Transverse colon (tissue), 4 donors: ENCODE measurements around the gene FAM171A1. TPM values are rescaled to one million over a fixed set of nuclear protein-coding genes. Genes with fewer than 3 reads are reported as not detected.

Experiments
- DNase-seq: peaks from one replicate; pipeline ENCODE4 v3.0.0-alpha.2; 2019
- H3K27ac ChIP-seq, 4 donors: fragments of 200-600 bp; sonication (generic); 2 replicates each; pipeline ENCODE4 v1.5.1; 2016 to 2018; ENCODE audit warnings: inconsistent platforms in 4 of 4
- H3K27me3 ChIP-seq: fragments of 200-600 bp; sonication (generic); 2 replicates; pipeline ENCODE4 v1.5.1; 2017; ENCODE audit warnings: inconsistent platforms
- H3K36me3 ChIP-seq, 4 donors: fragments of 200-600 bp; sonication (generic); 2 replicates each; pipeline ENCODE4 v1.5.1; 2017 to 2019; ENCODE audit warnings: inconsistent platforms in 4 of 4
- H3K4me1 ChIP-seq, 4 donors: fragments of 200-600 bp; sonication (generic); 2 replicates each; pipeline ENCODE4 v1.5.1; 2017 to 2020; ENCODE audit warnings: inconsistent platforms in 4 of 4
- H3K4me3 ChIP-seq, 4 donors: fragments of 200-600 bp; sonication (generic); 1 replicate in 1 of 4; 2 replicates in 3 of 4; pipeline versions ENCODE4 v1.5.1 to v1.6.1; 2017 to 2019; ENCODE audit warnings: inconsistent platforms in 4 of 4
- H3K9me3 ChIP-seq, 2 donors: fragments of 200-600 bp; sonication (generic); 2 replicates each; pipeline ENCODE4 v1.5.1; 2017 to 2019; ENCODE audit warnings: inconsistent platforms in 2 of 2
- CTCF ChIP-seq, 5 experiments: fragments of 200-600 bp in 3 of 5; fragments of 450-650 bp in 2 of 5; sonication (generic) in 3 of 5; IDR thresholded peaks; 1 replicate in 2 of 5; 2 replicates in 3 of 5; pipeline ENCODE4 v1.5.1; 2016 to 2017; ENCODE audit warnings: antibody characterized with exemption in 5 of 5, inconsistent platforms in 3 of 5, mild to moderate bottlenecking in 2 of 5, moderate library complexity in 1 of 5
- EP300 ChIP-seq: sonication (generic); formaldehyde crosslinking; IDR thresholded peaks from one replicate; pipeline ENCODE4 v1.6.1; 2017; ENCODE audit warnings: antibody characterized with exemption, low read depth
- POLR2A ChIP-seq: fragments of 450-650 bp; IDR thresholded peaks from one replicate; pipeline ENCODE4 v1.6.1; 2016; ENCODE audit warnings: antibody characterized with exemption, mild to moderate bottlenecking, moderate library complexity
- POLR2AphosphoS5 ChIP-seq, 3 donors: sonication (generic); formaldehyde crosslinking; IDR thresholded peaks; one replicate each; pipeline ENCODE4 v1.6.1; 2016; ENCODE audit warnings: antibody characterized with exemption in 3 of 3
- WGBS, 2 donors: methylation state at CpG; one replicate each; pipeline ENCODE4 v1.1.5; 2018; ENCODE audit warnings: low coverage in 1 of 2; 5-methylcytosine and 5-hydroxymethylcytosine counted together
- in situ Hi-C, 4 donors: fragments of 200-750 bp; cut with MboI; loops; one replicate each; pipeline versions ENCODE4 v1.15.0 to v1.15.1; 2017; ENCODE audit warnings: low sequenced_read_pairs in 3 of 4, low pct_ligation_motif_present in 1 of 4, low pct_unique_long_range_greater_than_20kb in 1 of 4
- intact Hi-C: fragments of 100-400 bp; cut with DNase I; formaldehyde crosslinking; loops from one replicate; pipeline ENCODE4 v1.15.1; 2023; ENCODE audit warnings: low total_unique reads
- total RNA-seq, 4 donors: library from RNA; depleted of rRNA; stranded (reverse); fragments of >200 nt; gene quantifications; one replicate each; pipeline ENCODE4 v1.1.0, GENCODE V29; 2016

Gene FAM171A1
- total RNA-seq, 4 donors from 2014 or later = 29.2 to 42.2 (median 38.2) TPM

DNA sequence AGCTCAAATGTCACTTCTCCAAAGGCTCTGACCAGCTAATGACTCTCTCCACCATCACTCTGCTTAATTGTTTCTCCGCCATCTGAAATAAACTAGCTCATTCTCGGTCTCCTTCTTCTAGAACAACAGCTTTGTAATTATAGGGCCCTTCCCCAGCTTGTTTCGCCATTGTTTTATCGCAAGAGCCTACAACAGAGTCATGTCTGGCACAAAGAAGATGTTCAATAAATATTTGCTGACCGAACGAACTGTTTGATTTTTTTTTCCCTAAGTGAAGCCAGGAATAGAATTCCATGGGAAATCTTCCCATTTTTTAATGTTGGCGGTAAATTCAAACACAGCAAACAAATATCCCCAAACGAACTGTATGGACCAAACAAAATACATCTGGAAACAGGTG lies 138.8 kb downstream of the FAM171A1 start:
- Histone ChIP-seq H3K4me3 (no peak overlapping the region), H3K36me3 (no peaks in the 10 kb centered on the region), H3K27ac (no peak overlapping the region), H3K9me3 (no peaks in the 10 kb centered on the region), H3K4me1 (peaks cover 0 to 5% (median 0%) of the 10 kb centered on the region in 4 donors), H3K27me3 (no peaks in the 10 kb centered on the region)
- 72 to 85% methylated on average over 8 of the region's 8 CpGs for WGBS, 2 donors
- DNase-seq = no peak
- in situ Hi-C loops (no loop called here), intact Hi-C loops (no loop called here)
- TF ChIP-seq POLR2AphosphoS5 (IDR thresholded peaks at IDR 0.05) (no peak), CTCF (IDR thresholded peaks at IDR 0.05) (no peak), POLR2A (no peak), EP300 (no peak)

GRCh38 chr10:15231426-15231825 lies 139.7 kb downstream of the FAM171A1 start:
- no peak for TF ChIP-seq CTCF (IDR thresholded peaks at IDR 0.05)
- no peak for TF ChIP-seq EP300
- no peak for TF ChIP-seq POLR2AphosphoS5 (IDR thresholded peaks at IDR 0.05)
- TF ChIP-seq POLR2A = no peak
- Histone ChIP-seq H3K9me3 (no peaks in the 10 kb centered on the region), H3K4me1 (no peaks in the 10 kb centered on the region), H3K36me3 (no peaks in the 10 kb centered on the region), H3K27ac (no peak overlapping the region), H3K27me3 (no peaks in the 10 kb centered on the region), H3K4me3 (no peak overlapping the region)
- in situ Hi-C loops = no loop called here
- intact Hi-C loops = no loop called here
- 89 to 100% methylated on average over 1 to 11 of the region's 11 CpGs for WGBS, 2 donors
- DNase-seq = no peak

GRCh38 chr10:15230257-15230656 lies 140.8 kb downstream of the FAM171A1 start:
- no peaks in the 10 kb centered on the region for H3K36me3 ChIP-seq
- no peak overlapping the region for H3K27ac ChIP-seq
- no peaks in the 10 kb centered on the region for H3K9me3 ChIP-seq
- H3K27me3 ChIP-seq = no peaks in the 10 kb centered on the region
- no peaks in the 10 kb centered on the region for H3K4me1 ChIP-seq
- WGBS, 2 donors = 70 to 73% methylated on average over 3 of the region's 3 CpGs
- DNase-seq = no peak
- intact Hi-C loops = no loop called here
- in situ Hi-C loops = no loop called here
- no peak overlapping the region for H3K4me3 ChIP-seq
- no peak for TF ChIP-seq POLR2AphosphoS5 (IDR thresholded peaks at IDR 0.05)
- TF ChIP-seq EP300 = no peak
- no peak for TF ChIP-seq POLR2A
- TF ChIP-seq CTCF (IDR thresholded peaks at IDR 0.05) = no peak

DNA sequence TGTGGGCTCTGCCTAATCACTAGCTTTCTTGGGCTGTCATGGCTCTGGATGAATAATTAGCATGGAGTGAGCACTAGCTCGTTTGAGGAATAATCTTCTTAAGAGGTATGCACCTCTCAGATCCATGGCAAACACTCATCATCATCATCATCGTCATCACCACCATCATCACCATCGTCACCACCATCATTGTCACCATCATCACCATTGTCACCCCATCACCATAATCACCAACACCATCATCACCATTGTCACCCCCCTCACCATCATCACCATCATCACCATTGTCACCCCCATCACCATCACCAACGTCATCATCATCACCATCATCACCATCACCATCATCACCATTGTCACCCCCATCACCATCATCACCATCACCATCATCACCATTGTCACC lies 141.8 kb downstream of the FAM171A1 start:
- no peak for DNase-seq
- H3K27me3 ChIP-seq = no peaks in the 10 kb centered on the region
- no peaks in the 10 kb centered on the region for H3K9me3 ChIP-seq
- in situ Hi-C loops = no loop called here
- no peak overlapping the region for H3K4me3 ChIP-seq
- no peaks in the 10 kb centered on the region for H3K36me3 ChIP-seq
- no peak overlapping the region for H3K27ac ChIP-seq
- intact Hi-C loops = no loop called here
- no peak for TF ChIP-seq POLR2A
- TF ChIP-seq EP300 = no peak
- no peak for TF ChIP-seq POLR2AphosphoS5 (IDR thresholded peaks at IDR 0.05)
- TF ChIP-seq CTCF (IDR thresholded peaks at IDR 0.05) = no peak
- 89 to 91% methylated on average over 4 of the region's 4 CpGs for WGBS, 2 donors
- no peaks in the 10 kb centered on the region for H3K4me1 ChIP-seq
